Mesenchymal stem cell (in vitro differentiated cells and primary cell): Measurements from ENCODE around the gene ADGRL3.

Source experiments
- DNase-seq: peaks from one replicate; pipeline ENCODE4 v3.0.0-alpha.2; 2013
- H2AFZ ChIP-seq: one replicate; pipeline ENCODE4 v1.6.1; 2013; ENCODE audit warnings: low read depth, mild to moderate bottlenecking, control low read depth, inconsistent platforms, low read length, moderate library complexity
- H2AK5ac ChIP-seq: 2 replicates; pipeline ENCODE4 v1.6.1; 2013; ENCODE audit warnings: low read length, moderate library complexity, mild to moderate bottlenecking, inconsistent platforms; ENCODE audit not compliant: severe bottlenecking
- H2BK120ac ChIP-seq: one replicate; pipeline ENCODE4 v1.6.1; 2013; ENCODE audit warnings: low read depth, mild to moderate bottlenecking, inconsistent platforms, low read length, moderate library complexity
- H2BK12ac ChIP-seq, 2 experiments: one replicate each; pipeline ENCODE4 v1.6.1; 2013; ENCODE audit warnings: inconsistent platforms in 2 of 2, low read length in 2 of 2, mild to moderate bottlenecking in 2 of 2, moderate library complexity in 2 of 2, control low read depth in 1 of 2
- H2BK15ac ChIP-seq: one replicate; pipeline ENCODE4 v1.6.1; 2013; ENCODE audit warnings: mild to moderate bottlenecking, low read depth, inconsistent platforms; ENCODE audit not compliant: poor library complexity, severe bottlenecking
- H2BK5ac ChIP-seq: 2 replicates; pipeline ENCODE4 v1.6.1; 2013; ENCODE audit warnings: low read depth, mild to moderate bottlenecking, low read length, control low read depth, inconsistent platforms; ENCODE audit not compliant: poor library complexity, severe bottlenecking
- H3K14ac ChIP-seq, 2 experiments: one replicate each; pipeline ENCODE4 v1.6.1; 2013; ENCODE audit warnings: inconsistent platforms in 2 of 2, low read length in 2 of 2, control low read depth in 1 of 2, mild to moderate bottlenecking in 1 of 2, moderate library complexity in 1 of 2
- H3K18ac ChIP-seq, 2 experiments: one replicate each; pipeline ENCODE4 v1.6.1; 2013; ENCODE audit warnings: inconsistent platforms in 2 of 2, low read length in 2 of 2, control low read depth in 1 of 2, low read depth in 1 of 2, mild to moderate bottlenecking in 1 of 2
- H3K23ac ChIP-seq, 2 experiments: one replicate each; pipeline ENCODE4 v1.6.1; 2013; ENCODE audit warnings: inconsistent platforms in 2 of 2, low read length in 2 of 2, mild to moderate bottlenecking in 2 of 2, moderate library complexity in 2 of 2, control low read depth in 1 of 2
- H3K27ac ChIP-seq: 2 replicates; pipeline ENCODE4 v1.5.1; 2013; ENCODE audit warnings: mild to moderate bottlenecking, moderate library complexity, low read length, control low read depth, inconsistent platforms; ENCODE audit not compliant: poor library complexity, severe bottlenecking
- H3K27me3 ChIP-seq, 2 experiments: 2 replicates each; pipeline versions ENCODE4 v1.6.1 to v1.7.0; 2013; ENCODE audit warnings: low read length in 2 of 2, mild to moderate bottlenecking in 2 of 2, moderate library complexity in 2 of 2, control low read depth in 1 of 2, inconsistent platforms in 1 of 2; ENCODE audit not compliant: control insufficient read depth in 1 of 2, insufficient read depth in 1 of 2
- H3K36me3 ChIP-seq, 2 experiments: 2 replicates each; pipeline versions ENCODE4 v1.6.1 to v1.7.0; 2013; ENCODE audit warnings: low read length in 2 of 2, control low read depth in 1 of 2, inconsistent platforms in 1 of 2, low read depth in 1 of 2, mild to moderate bottlenecking in 1 of 2; ENCODE audit not compliant: insufficient read depth in 2 of 2, control insufficient read depth in 1 of 2
- H3K4ac ChIP-seq, 2 experiments: one replicate each; pipeline ENCODE4 v1.6.1; 2013; ENCODE audit warnings: inconsistent platforms in 2 of 2, low read length in 2 of 2, mild to moderate bottlenecking in 2 of 2, moderate library complexity in 2 of 2, control low read depth in 1 of 2, low read depth in 1 of 2
- H3K4me1 ChIP-seq: 2 replicates; pipeline ENCODE4 v1.6.1; 2013; ENCODE audit warnings: low read depth, low read length, control low read depth; ENCODE audit not compliant: control insufficient read depth, insufficient read depth
- H3K4me2 ChIP-seq: 2 replicates; pipeline ENCODE4 v1.6.1; 2013; ENCODE audit warnings: low read length, mild to moderate bottlenecking, inconsistent platforms; ENCODE audit not compliant: poor library complexity, severe bottlenecking
- H3K4me3 ChIP-seq, 2 experiments: 2 replicates each; pipeline versions ENCODE4 v1.5.1 to v1.7.0; 2013; ENCODE audit warnings: low read length in 2 of 2, mild to moderate bottlenecking in 2 of 2, control low read depth in 1 of 2, low read depth in 1 of 2; ENCODE audit not compliant: insufficient read depth in 1 of 2
- H3K79me1 ChIP-seq: replicated peaks from 2 replicates; pipeline ENCODE4 v1.6.1; 2013; ENCODE audit warnings: mild to moderate bottlenecking, control low read depth, low read length, inconsistent platforms; ENCODE audit not compliant: poor library complexity, severe bottlenecking
- H3K9ac ChIP-seq: 2 replicates; pipeline ENCODE4 v1.7.0; 2013; ENCODE audit warnings: mild to moderate bottlenecking, low read length, moderate library complexity
- H3K9me3 ChIP-seq: 2 replicates; pipeline ENCODE4 v1.7.0; 2013; ENCODE audit warnings: mild to moderate bottlenecking, low read length; ENCODE audit not compliant: control insufficient read depth
- H4K8ac ChIP-seq: one replicate; pipeline ENCODE4 v1.6.1; 2013; ENCODE audit warnings: inconsistent platforms, mild to moderate bottlenecking, low read length, moderate library complexity
- H4K91ac ChIP-seq: one replicate; pipeline ENCODE4 v1.6.1; 2013; ENCODE audit warnings: mild to moderate bottlenecking, low read length, inconsistent platforms
- WGBS: methylation state at CpG from one replicate; pipeline ENCODE4 v1.1.7; 2013; ENCODE audit warnings: mixed read lengths; 5-methylcytosine and 5-hydroxymethylcytosine counted together

Gene ADGRL3

GRCh38 chr4:61493470-61493869, 293.3 kb downstream of the ADGRL3 start:
- Histone ChIP-seq H3K27me3 (no peaks in the 10 kb centered on the region), H3K9ac (no peak overlapping the region), H4K91ac (no peak overlapping the region), H2BK5ac (no peak overlapping the region), H3K9me3 (no peaks in the 10 kb centered on the region), H3K23ac (no peak overlapping the region), H3K4me3 (no peak overlapping the region), H3K4me1 (no peaks in the 10 kb centered on the region), H2BK12ac (no peak overlapping the region), H3K79me1 (no peaks in the 10 kb centered on the region), H3K36me3 (no peaks in the 10 kb centered on the region), H3K4me2 (no peak overlapping the region), H3K18ac (no peak overlapping the region), H3K14ac (no peak overlapping the region), H2AFZ (no peak overlapping the region), H3K4ac (no peak overlapping the region), H3K27ac (no peak overlapping the region), H2BK15ac (no peak overlapping the region), H2BK120ac (no peak overlapping the region), H4K8ac (no peak overlapping the region), H2AK5ac (no peak overlapping the region)
- WGBS: 93% methylated on average over 4 of the region's 6 CpGs
- no peak for DNase-seq

GRCh38 chr4:61500883-61501282, 300.8 kb downstream of the ADGRL3 start:
- H3K23ac ChIP-seq: no peak overlapping the region
- no peak overlapping the region for H3K9ac ChIP-seq
- DNase-seq: no peak
- H3K27me3 ChIP-seq: no peaks in the 10 kb centered on the region
- no peaks in the 10 kb centered on the region for H3K4me1 ChIP-seq
- H2BK5ac ChIP-seq: no peak overlapping the region
- no peaks in the 10 kb centered on the region for H3K9me3 ChIP-seq
- H2AFZ ChIP-seq: no peak overlapping the region
- H2BK12ac ChIP-seq: no peak overlapping the region
- no peak overlapping the region for H3K4me2 ChIP-seq
- H2AK5ac ChIP-seq: no peak overlapping the region
- H3K79me1 ChIP-seq: no peaks in the 10 kb centered on the region
- H2BK15ac ChIP-seq: no peak overlapping the region
- no peak overlapping the region for H4K91ac ChIP-seq
- H3K4ac ChIP-seq: no peak overlapping the region
- H3K27ac ChIP-seq: no peak overlapping the region
- no peaks in the 10 kb centered on the region for H3K36me3 ChIP-seq
- H2BK120ac ChIP-seq: no peak overlapping the region
- no peak overlapping the region for H3K18ac ChIP-seq
- H4K8ac ChIP-seq: no peak overlapping the region
- H3K4me3 ChIP-seq: no peak overlapping the region
- H3K14ac ChIP-seq: no peak overlapping the region

- Histone ChIP-seq H2AFZ (no peak overlapping the region), H2BK12ac (no peak overlapping the region), H3K23ac (no peak overlapping the region), H3K27me3 (no peaks in the 10 kb centered on the region), H3K4me3 (no peak overlapping the region), H3K4me1 (no peaks in the 10 kb centered on the region), H2BK5ac (no peak overlapping the region), H3K36me3 (no peaks in the 10 kb centered on the region), H2BK15ac (no peak overlapping the region), H3K14ac (no peak overlapping the region), H3K4me2 (no peak overlapping the region), H3K18ac (no peak overlapping the region), H2BK120ac (no peak overlapping the region), H4K8ac (no peak overlapping the region), H3K27ac (no peak overlapping the region), H4K91ac (no peak overlapping the region), H3K9ac (no peak overlapping the region), H3K9me3 (no peaks in the 10 kb centered on the region), H3K4ac (no peak overlapping the region), H2AK5ac (no peak overlapping the region), H3K79me1 (no peaks in the 10 kb centered on the region)
- WGBS: 72% methylated on average over 1 of the region's 1 CpG
- no peak for DNase-seq
Measured at GRCh38 chr4:61501812-61502211, 301.7 kb downstream of the ADGRL3 start.

- Histone ChIP-seq H2AK5ac (no peak overlapping the region), H3K27ac (no peak overlapping the region), H2BK120ac (no peak overlapping the region), H3K4ac (no peak overlapping the region), H3K4me2 (no peak overlapping the region), H3K36me3 (no peaks in the 10 kb centered on the region), H2BK5ac (no peak overlapping the region), H3K9me3 (no peaks in the 10 kb centered on the region), H3K4me3 (no peak overlapping the region), H3K23ac (no peak overlapping the region), H2BK12ac (no peak overlapping the region), H2BK15ac (no peak overlapping the region), H3K79me1 (no peaks in the 10 kb centered on the region), H3K14ac (no peak overlapping the region), H3K18ac (no peak overlapping the region), H2AFZ (no peak overlapping the region), H4K91ac (no peak overlapping the region), H4K8ac (no peak overlapping the region), H3K4me1 (no peaks in the 10 kb centered on the region), H3K27me3 (no peaks in the 10 kb centered on the region), H3K9ac (no peak overlapping the region)
- 100% methylated on average over 1 of the region's 2 CpGs for WGBS
- DNase-seq: no peak
Measured at GRCh38 chr4:61505773-61506685, 305.9 kb downstream of the ADGRL3 start.
